AG04450 (cell line): Measurements from ENCODE around the gene LILRA5. TPM values are rescaled to one million over a fixed set of nuclear protein-coding genes. Genes with fewer than 3 reads are reported as not detected.
"Not testable (repeated sequence)": the region's sequence is repeated elsewhere in the genome, so short reads cannot be mapped to it uniquely, and the experiment has no call there.

Source experiments
- CTCF ChIA-PET: fragments of 300-600, 350-600 bp; formaldehyde crosslinking; extraction: SDS; loops from one replicate; lab custom pipeline; 2022; ENCODE audit warnings: antibody characterized with exemption, inconsistent platforms; lab: Charles Lee
- POLR2A ChIA-PET: fragments of 350-600 bp; formaldehyde crosslinking; extraction: SDS; loops from one replicate; lab custom pipeline; 2021; ENCODE audit warnings: antibody characterized with exemption, inconsistent platforms; lab: Yijun Ruan, JAX
- DNase-seq: peaks from one replicate; pipeline ENCODE4 v3.0.0-alpha.2; 2011; ENCODE audit warnings: low read depth, low spot score
- H3K27ac ChIP-seq: one replicate; pipeline ENCODE4 v1.5.1; 2012; ENCODE audit warnings: low read depth, low read length, control low read depth
- H3K27me3 ChIP-seq: one replicate; pipeline ENCODE4 v1.6.0; 2012; ENCODE audit warnings: low read length; ENCODE audit not compliant: control insufficient read depth, insufficient read depth
- H3K4me3 ChIP-seq: 2 replicates; pipeline ENCODE4 v1.5.1; 2011; ENCODE audit warnings: mild to moderate bottlenecking, low read depth, low read length, control low read depth
- H3K9me3 ChIP-seq: 2 replicates; pipeline ENCODE4 v1.5.1; 2012; ENCODE audit warnings: low read length; ENCODE audit not compliant: control insufficient read depth, insufficient read depth
- polyA plus RNA-seq: library from polyadenylated mRNA; depleted of rRNA; stranded (reverse); fragments of >200 nt; gene quantifications from 2 replicates; pipeline ENCODE4 v1.2.3, GENCODE V29; 2011
- TF ChIP-seq, protein P1 (sequence below): IDR thresholded peaks from 2 replicates; pipeline ENCODE4 v1.5.1; 2011; ENCODE audit warnings: low read depth, low read length, control low read depth, inconsistent platforms

Gene LILRA5
- polyA plus RNA-seq, 1 experiment = not detected

DNA sequence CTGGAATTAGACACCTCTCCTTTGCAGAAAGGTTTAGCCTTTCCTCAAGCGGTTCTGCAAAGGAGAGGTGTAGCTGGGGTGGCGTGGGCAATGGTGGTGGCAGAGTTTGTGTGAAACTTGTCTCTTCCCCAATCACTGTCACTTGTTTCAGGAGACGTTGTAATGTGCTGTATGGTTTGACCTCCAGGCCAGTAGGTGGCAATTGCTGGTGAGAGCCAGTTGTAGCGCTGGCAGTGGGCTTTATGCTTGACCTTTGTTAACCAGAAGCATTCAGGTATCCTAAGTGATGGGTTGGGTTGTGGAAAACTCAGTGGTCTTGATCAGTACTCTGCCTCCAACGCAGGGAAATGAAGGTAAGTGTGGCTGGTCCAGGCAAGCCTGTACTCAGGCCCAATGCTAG lies 12.7 kb upstream of the LILRA5 start:
- ChIA-PET POLR2A (no interaction called here), CTCF (no interaction called here)
- TF ChIP-seq, protein P1, sequence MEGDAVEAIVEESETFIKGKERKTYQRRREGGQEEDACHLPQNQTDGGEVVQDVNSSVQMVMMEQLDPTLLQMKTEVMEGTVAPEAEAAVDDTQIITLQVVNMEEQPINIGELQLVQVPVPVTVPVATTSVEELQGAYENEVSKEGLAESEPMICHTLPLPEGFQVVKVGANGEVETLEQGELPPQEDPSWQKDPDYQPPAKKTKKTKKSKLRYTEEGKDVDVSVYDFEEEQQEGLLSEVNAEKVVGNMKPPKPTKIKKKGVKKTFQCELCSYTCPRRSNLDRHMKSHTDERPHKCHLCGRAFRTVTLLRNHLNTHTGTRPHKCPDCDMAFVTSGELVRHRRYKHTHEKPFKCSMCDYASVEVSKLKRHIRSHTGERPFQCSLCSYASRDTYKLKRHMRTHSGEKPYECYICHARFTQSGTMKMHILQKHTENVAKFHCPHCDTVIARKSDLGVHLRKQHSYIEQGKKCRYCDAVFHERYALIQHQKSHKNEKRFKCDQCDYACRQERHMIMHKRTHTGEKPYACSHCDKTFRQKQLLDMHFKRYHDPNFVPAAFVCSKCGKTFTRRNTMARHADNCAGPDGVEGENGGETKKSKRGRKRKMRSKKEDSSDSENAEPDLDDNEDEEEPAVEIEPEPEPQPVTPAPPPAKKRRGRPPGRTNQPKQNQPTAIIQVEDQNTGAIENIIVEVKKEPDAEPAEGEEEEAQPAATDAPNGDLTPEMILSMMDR = no peak
- no peak for DNase-seq
- no peaks in the 10 kb centered on the region for H3K9me3 ChIP-seq
- H3K27me3 ChIP-seq = no peaks in the 10 kb centered on the region
- H3K27ac ChIP-seq = no peak overlapping the region
- H3K4me3 ChIP-seq = no peak overlapping the region

DNA sequence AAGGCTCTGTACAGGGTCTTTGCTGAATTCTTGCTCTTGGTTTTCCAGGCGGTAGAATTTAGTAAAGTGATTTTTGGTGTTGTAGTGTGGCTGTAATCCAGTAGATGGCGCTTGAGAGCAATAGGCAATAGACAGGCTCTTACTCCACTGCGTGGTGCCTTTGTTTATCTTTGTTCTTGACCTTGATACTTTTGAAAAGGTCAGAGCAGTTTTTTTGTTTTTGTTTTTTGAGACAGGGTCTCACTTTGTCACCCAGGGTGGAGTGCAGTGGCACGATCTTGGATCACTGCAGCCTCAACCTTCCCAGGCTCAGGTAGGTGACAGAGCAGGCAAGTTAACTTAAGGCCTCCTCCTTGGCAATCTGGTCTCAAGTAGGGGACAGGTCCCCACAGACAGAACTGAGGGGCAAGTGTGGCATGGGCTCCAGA lies 12.2 kb upstream of the LILRA5 start:
- no peaks in the 10 kb centered on the region for H3K9me3 ChIP-seq
- no peak overlapping the region for H3K4me3 ChIP-seq
- H3K27ac ChIP-seq = no peak overlapping the region
- no peak for DNase-seq
- H3K27me3 ChIP-seq = no peaks in the 10 kb centered on the region
- ChIA-PET POLR2A (no interaction called here), CTCF (interaction anchor here (1.0 to 1.8 kb wide), 2 partner anchors 12 to 66 kb away, joined by 3 to 9 read pairs; partner anchors contain the start of gene LILRA5)
- TF ChIP-seq, protein P1 = peak; percentile 77

DNA sequence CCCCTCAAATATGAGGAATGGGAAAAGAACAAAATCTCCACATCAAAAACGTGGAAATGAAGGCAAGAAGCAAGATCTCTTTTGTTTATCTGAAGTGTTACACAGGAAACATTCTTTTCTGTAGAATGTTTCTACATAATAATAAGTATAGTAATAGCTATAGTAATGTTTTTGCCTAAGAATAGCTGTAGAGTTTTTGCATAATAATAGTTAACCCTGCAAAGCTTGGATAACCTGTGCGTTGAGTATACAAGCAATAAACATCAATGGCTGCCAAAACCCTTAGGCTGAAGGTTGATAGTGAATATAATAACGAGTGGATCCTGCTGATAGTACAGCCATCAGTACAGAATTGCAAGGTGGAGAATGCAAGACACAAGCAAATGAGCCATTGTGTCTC lies 11.1 kb upstream of the LILRA5 start:
- H3K27me3 ChIP-seq = no peaks in the 10 kb centered on the region
- H3K4me3 ChIP-seq = no peak overlapping the region
- H3K9me3 ChIP-seq = no peaks in the 10 kb centered on the region
- H3K27ac ChIP-seq = no peak overlapping the region
- TF ChIP-seq, protein P1 = no peak
- CTCF ChIA-PET = interaction anchor here (1.0 to 2.1 kb wide), 4 partner anchors 9 to 67 kb away, joined by 3 to 9 read pairs (median 4); partner anchors contain the start of gene LILRA5
- DNase-seq = no peak
- POLR2A ChIA-PET = no interaction called here

DNA sequence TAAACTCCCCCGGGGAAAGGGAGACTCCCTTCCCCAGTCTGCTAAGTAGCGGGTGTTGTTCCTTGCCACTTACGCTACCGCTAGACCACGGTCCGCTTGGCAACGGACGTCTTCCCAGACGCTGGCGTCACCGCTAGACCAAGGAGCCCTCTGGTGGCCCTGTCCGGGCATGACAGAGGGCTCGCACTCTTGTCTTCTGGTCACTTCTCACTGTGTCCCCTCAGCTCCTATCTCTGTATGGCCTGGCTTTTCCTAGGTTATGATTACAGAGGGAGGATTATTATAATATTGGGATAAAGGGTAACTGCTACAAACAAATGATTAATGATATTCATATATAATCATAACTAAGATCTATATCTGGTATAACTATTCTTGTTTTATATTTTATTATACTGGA lies 10.0 kb upstream of the LILRA5 start:
- CTCF ChIA-PET = interaction anchor here (2.1 kb wide), 1 partner anchor 10 kb away, joined by 6 read pairs; no protein-coding TSS in a partner anchor
- H3K27ac ChIP-seq, H3K4me3 ChIP-seq, POLR2A ChIA-PET, H3K27me3 ChIP-seq, H3K9me3 ChIP-seq, DNase-seq: not testable (repeated sequence)

DNA sequence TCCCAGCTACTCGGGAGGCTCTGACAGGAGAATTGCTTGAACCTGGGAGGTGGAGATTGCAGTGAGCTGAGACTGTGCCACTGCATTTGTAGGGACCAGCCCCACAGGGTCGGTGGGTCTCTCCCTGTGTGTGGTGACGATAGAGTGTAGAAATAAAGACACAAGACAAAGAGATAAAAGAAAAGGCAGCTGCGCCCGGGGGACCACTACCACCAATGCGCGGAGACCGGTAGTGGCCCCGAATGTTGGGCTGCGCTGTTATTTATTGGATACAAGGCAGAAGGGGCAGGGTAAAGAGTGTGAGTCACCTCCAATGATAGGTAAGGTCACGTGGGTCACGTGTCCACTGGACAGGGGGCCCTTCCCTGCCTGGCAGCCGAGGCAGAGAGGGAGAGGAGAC lies 9.3 kb upstream of the LILRA5 start:
- POLR2A ChIA-PET, H3K9me3 ChIP-seq, DNase-seq, H3K27ac ChIP-seq, CTCF ChIA-PET, H3K27me3 ChIP-seq, H3K4me3 ChIP-seq: not testable (repeated sequence)

DNA sequence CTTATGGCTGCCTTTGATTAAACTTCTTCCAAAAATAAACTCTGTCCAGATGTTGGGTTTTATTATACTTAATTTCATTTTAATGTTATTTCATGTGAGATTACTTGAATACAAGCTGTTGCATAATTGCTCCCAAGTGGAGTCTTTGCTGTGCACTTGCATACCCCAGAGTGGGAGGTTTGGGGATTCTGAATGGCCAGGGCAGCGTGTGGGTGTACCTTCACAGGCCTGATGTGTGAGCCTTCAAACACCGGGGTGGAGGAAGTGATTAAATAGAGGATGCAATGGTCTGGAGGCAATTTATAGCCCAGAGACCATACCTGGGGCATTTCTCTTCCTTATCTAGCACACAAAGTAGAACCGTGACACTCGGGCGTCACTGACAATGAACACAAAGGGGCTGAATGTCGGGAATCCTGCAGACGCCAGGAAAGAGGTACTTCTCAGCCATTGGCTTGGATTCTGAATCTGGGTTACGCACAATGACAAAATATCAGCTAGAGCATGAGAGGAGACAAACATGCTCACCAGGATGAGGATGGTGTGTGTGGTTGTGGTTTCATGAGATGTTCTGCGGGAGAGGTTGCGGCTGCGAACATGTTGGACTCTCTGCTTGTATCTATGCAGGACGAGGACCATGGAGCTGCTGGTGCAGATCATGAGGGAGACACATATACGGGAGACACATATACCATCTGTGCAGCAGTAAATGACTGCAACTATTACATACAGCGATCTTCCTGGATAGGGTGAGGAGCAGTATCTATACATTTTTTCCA lies 7.1 kb upstream of the LILRA5 start:
- peaks cover 2% of the 10 kb centered on the region; the same call in 1 of the 2 replicates for H3K9me3 ChIP-seq
- TF ChIP-seq, protein P1 = no peak
- no peak overlapping the region for H3K4me3 ChIP-seq
- no peaks in the 10 kb centered on the region for H3K27me3 ChIP-seq
- no peak overlapping the region for H3K27ac ChIP-seq
- DNase-seq = no peak
- POLR2A ChIA-PET = no interaction called here
- CTCF ChIA-PET = no interaction called here
